SK-N-SH treated with all-trans-retinoic acid at 6 μM for 48 hours (cell line): ENCODE results near the gene CDH4.

ENCODE experiments used
- ATAC-seq: fragments of 200-7000 bp; cut with Tn5 transposase; 3 replicates; pipeline ENCODE4 v1.9.1; 2020; ENCODE audit warnings: mild to moderate bottlenecking, moderate library complexity
- ARNTL ChIP-seq: fragments of 450-650 bp; formaldehyde crosslinking; IDR thresholded peaks from 2 replicates; pipeline ENCODE4 v1.5.0; 2020; ENCODE audit warnings: low read depth, mild to moderate bottlenecking, moderate library complexity, borderline replicate concordance
- BACH2 ChIP-seq: fragments of 250-450 bp; sonication (Bioruptor Pico); IDR thresholded peaks from 2 replicates; pipeline ENCODE4 v1.9.0; 2021; ENCODE audit warnings: mild to moderate bottlenecking, borderline replicate concordance
- CSDC2 ChIP-seq: fragments of 250-450 bp; sonication (Bioruptor Pico); IDR thresholded peaks from 2 replicates; pipeline ENCODE4 v1.5.0; 2020; ENCODE audit warnings: mild to moderate bottlenecking, moderate library complexity
- ESRRG ChIP-seq: fragments of 250-450 bp; sonication (Bioruptor Pico); IDR thresholded peaks from 2 replicates; pipeline ENCODE4 v1.6.1; 2021; ENCODE audit warnings: mild to moderate bottlenecking
- GLIS3 ChIP-seq: fragments of 250-450 bp; sonication (Bioruptor Pico); IDR thresholded peaks from 2 replicates; pipeline ENCODE4 v1.5.0; 2020; ENCODE audit warnings: mild to moderate bottlenecking, moderate library complexity
- ISL1 ChIP-seq: fragments of 250-450 bp; sonication (Bioruptor Pico); IDR thresholded peaks from 2 replicates; pipeline ENCODE4 v2.1.2; 2022; ENCODE audit warnings: mild to moderate bottlenecking, moderate library complexity
- OSR1 ChIP-seq: fragments of 250-450 bp; sonication (Bioruptor Pico); IDR thresholded peaks from 2 replicates; pipeline ENCODE4 v1.8.0; 2022; ENCODE audit warnings: moderate library complexity, mild to moderate bottlenecking, inconsistent platforms
- PPARA ChIP-seq: fragments of 250-450 bp; sonication (Bioruptor Pico); IDR thresholded peaks from 2 replicates; pipeline ENCODE4 v1.5.0; 2020; ENCODE audit warnings: mild to moderate bottlenecking, borderline replicate concordance
- SNAI2 ChIP-seq: fragments of 250-450 bp; sonication (Bioruptor Pico); IDR thresholded peaks from 2 replicates; pipeline ENCODE4 v1.5.0; 2020; ENCODE audit warnings: mild to moderate bottlenecking, moderate library complexity
- TCF4 ChIP-seq: fragments of 250-450 bp; sonication (Bioruptor Pico); IDR thresholded peaks from 2 replicates; pipeline ENCODE4 v1.8.0; 2021; ENCODE audit warnings: mild to moderate bottlenecking, moderate library complexity, borderline replicate concordance
- TOX ChIP-seq: fragments of 250-450 bp; sonication (Bioruptor Pico); IDR thresholded peaks from 2 replicates; pipeline ENCODE4 v1.8.0; 2021; ENCODE audit warnings: mild to moderate bottlenecking, moderate library complexity, borderline replicate concordance
- ZC3H10 ChIP-seq: fragments of 250-450 bp; sonication (Bioruptor Pico); IDR thresholded peaks from 2 replicates; pipeline ENCODE4 v1.5.1; 2021; ENCODE audit warnings: mild to moderate bottlenecking, moderate library complexity
- ZFP3 ChIP-seq: fragments of 250-450 bp; sonication (Bioruptor Pico); IDR thresholded peaks from 2 replicates; pipeline ENCODE4 v1.5.0; 2020; ENCODE audit warnings: mild to moderate bottlenecking, moderate library complexity
- ZFP30 ChIP-seq: fragments of 450-650 bp; formaldehyde crosslinking; IDR thresholded peaks from 2 replicates; pipeline ENCODE4 v1.5.0; 2022; ENCODE audit warnings: mild to moderate bottlenecking, moderate library complexity
- ZNF565 ChIP-seq: fragments of 450-650 bp; formaldehyde crosslinking; conservative IDR thresholded peaks from 2 replicates; pipeline ENCODE4 v1.5.0; 2020; ENCODE audit warnings: low read depth, mild to moderate bottlenecking, moderate library complexity
- ZNF70 ChIP-seq: fragments of 450-650 bp; formaldehyde crosslinking; IDR thresholded peaks from 2 replicates; pipeline ENCODE4 v1.5.0; 2020; ENCODE audit warnings: mild to moderate bottlenecking, moderate library complexity
- ZNF8 ChIP-seq: fragments of 450-650 bp; formaldehyde crosslinking; IDR thresholded peaks from 2 replicates; pipeline ENCODE4 v1.5.0; 2020; ENCODE audit warnings: mild to moderate bottlenecking, moderate library complexity
- TF ChIP-seq, protein P1 (sequence below): fragments of 250-450 bp; sonication (Bioruptor Pico); IDR thresholded peaks from 2 replicates; pipeline ENCODE4 v1.5.1; 2021; ENCODE audit warnings: mild to moderate bottlenecking, moderate library complexity
- TF ChIP-seq, protein P2 (sequence below): fragments of 250-450 bp; sonication (Bioruptor Pico); IDR thresholded peaks from 2 replicates; pipeline ENCODE4 v1.8.0; 2020; ENCODE audit warnings: mild to moderate bottlenecking, moderate library complexity, borderline replicate concordance
- TF ChIP-seq, protein P3 (sequence below): fragments of 250-450 bp; sonication (Bioruptor Pico); IDR thresholded peaks from 2 replicates; pipeline ENCODE4 v1.5.0; 2020; ENCODE audit warnings: mild to moderate bottlenecking, moderate library complexity
- TF ChIP-seq, protein P4 (sequence below): fragments of 250-450 bp; sonication (Bioruptor Pico); IDR thresholded peaks from 2 replicates; pipeline ENCODE4 v1.5.1; 2020; ENCODE audit warnings: low read depth, mild to moderate bottlenecking, moderate library complexity
- TF ChIP-seq, protein P5 (sequence below): fragments of 250-450 bp; sonication (Bioruptor Pico); IDR thresholded peaks from 2 replicates; pipeline ENCODE4 v1.8.0; 2021; ENCODE audit warnings: low read depth, mild to moderate bottlenecking, moderate library complexity, borderline replicate concordance

CDH4 gene

DNA sequence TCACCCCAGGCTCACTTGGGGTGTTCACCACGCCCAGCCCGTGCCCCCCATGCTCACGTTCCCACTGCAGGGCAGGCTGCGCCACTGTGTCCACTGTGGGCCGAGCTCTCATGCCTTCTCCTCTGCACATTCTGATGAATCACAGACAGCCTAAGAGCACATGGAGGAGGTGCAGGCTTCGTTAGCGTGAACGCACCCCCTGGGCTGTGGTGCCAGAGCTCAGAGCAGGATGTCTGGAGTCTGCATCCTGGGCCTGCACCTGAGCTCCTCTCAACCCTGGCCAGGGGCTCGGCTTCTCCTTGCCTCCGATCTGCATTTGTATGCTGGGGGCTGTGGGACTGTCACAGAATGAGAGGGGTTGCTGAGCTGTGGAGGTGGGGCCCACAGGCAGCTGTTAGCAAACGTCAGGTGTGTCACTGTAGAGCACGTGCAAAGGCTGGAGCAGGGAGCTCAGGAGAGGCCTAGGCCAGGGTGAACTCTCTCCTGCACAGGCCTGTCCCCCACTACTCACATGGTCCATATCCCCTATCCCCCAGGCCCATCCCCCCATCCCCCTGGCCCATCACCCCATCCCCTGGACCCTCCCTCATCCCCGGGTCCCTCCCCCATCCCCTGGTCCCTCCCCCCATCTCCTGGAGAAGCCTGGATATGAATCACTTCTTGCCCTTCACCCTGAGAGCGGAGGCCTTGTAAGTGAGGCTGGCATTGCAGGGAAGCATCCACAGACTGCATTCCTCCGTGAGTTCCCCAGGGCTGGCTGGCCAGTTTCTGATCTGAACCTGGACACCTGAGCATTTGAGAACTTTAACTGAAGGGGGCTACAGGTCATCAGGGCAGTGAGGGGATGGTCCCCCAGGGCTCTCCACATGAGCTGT lies 504.1 kb downstream of the CDH4 start:
- TF ChIP-seq ZNF70 (CRISPR knock-in tag): no peak
- no peak for TF ChIP-seq GLIS3 (CRISPR knock-in tag)
- no peak for TF ChIP-seq PPARA (CRISPR knock-in tag)
- TF ChIP-seq, protein P1, sequence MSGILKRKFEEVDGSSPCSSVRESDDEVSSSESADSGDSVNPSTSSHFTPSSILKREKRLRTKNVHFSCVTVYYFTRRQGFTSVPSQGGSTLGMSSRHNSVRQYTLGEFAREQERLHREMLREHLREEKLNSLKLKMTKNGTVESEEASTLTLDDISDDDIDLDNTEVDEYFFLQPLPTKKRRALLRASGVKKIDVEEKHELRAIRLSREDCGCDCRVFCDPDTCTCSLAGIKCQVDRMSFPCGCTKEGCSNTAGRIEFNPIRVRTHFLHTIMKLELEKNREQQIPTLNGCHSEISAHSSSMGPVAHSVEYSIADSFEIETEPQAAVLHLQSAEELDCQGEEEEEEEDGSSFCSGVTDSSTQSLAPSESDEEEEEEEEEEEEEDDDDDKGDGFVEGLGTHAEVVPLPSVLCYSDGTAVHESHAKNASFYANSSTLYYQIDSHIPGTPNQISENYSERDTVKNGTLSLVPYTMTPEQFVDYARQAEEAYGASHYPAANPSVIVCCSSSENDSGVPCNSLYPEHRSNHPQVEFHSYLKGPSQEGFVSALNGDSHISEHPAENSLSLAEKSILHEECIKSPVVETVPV (CRISPR knock-in tag): no peak
- TF ChIP-seq ZFP3 (CRISPR knock-in tag): no peak
- no peak for TF ChIP-seq OSR1 (CRISPR knock-in tag)
- TF ChIP-seq TCF4 (CRISPR knock-in tag): no peak
- no peak for TF ChIP-seq ZC3H10 (CRISPR knock-in tag)
- no peak for TF ChIP-seq SNAI2 (CRISPR knock-in tag)
- no peak for TF ChIP-seq ARNTL
- TF ChIP-seq, protein P2, sequence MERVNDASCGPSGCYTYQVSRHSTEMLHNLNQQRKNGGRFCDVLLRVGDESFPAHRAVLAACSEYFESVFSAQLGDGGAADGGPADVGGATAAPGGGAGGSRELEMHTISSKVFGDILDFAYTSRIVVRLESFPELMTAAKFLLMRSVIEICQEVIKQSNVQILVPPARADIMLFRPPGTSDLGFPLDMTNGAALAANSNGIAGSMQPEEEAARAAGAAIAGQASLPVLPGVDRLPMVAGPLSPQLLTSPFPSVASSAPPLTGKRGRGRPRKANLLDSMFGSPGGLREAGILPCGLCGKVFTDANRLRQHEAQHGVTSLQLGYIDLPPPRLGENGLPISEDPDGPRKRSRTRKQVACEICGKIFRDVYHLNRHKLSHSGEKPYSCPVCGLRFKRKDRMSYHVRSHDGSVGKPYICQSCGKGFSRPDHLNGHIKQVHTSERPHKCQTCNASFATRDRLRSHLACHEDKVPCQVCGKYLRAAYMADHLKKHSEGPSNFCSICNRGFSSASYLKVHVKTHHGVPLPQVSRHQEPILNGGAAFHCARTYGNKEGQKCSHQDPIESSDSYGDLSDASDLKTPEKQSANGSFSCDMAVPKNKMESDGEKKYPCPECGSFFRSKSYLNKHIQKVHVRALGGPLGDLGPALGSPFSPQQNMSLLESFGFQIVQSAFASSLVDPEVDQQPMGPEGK (CRISPR knock-in tag): no peak
- TF ChIP-seq ZNF565 (CRISPR knock-in tag): no peak
- TF ChIP-seq, protein P3, sequence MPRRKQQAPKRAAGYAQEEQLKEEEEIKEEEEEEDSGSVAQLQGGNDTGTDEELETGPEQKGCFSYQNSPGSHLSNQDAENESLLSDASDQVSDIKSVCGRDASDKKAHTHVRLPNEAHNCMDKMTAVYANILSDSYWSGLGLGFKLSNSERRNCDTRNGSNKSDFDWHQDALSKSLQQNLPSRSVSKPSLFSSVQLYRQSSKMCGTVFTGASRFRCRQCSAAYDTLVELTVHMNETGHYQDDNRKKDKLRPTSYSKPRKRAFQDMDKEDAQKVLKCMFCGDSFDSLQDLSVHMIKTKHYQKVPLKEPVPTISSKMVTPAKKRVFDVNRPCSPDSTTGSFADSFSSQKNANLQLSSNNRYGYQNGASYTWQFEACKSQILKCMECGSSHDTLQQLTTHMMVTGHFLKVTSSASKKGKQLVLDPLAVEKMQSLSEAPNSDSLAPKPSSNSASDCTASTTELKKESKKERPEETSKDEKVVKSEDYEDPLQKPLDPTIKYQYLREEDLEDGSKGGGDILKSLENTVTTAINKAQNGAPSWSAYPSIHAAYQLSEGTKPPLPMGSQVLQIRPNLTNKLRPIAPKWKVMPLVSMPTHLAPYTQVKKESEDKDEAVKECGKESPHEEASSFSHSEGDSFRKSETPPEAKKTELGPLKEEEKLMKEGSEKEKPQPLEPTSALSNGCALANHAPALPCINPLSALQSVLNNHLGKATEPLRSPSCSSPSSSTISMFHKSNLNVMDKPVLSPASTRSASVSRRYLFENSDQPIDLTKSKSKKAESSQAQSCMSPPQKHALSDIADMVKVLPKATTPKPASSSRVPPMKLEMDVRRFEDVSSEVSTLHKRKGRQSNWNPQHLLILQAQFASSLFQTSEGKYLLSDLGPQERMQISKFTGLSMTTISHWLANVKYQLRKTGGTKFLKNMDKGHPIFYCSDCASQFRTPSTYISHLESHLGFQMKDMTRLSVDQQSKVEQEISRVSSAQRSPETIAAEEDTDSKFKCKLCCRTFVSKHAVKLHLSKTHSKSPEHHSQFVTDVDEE (CRISPR knock-in tag): no peak
- TF ChIP-seq, protein P4, sequence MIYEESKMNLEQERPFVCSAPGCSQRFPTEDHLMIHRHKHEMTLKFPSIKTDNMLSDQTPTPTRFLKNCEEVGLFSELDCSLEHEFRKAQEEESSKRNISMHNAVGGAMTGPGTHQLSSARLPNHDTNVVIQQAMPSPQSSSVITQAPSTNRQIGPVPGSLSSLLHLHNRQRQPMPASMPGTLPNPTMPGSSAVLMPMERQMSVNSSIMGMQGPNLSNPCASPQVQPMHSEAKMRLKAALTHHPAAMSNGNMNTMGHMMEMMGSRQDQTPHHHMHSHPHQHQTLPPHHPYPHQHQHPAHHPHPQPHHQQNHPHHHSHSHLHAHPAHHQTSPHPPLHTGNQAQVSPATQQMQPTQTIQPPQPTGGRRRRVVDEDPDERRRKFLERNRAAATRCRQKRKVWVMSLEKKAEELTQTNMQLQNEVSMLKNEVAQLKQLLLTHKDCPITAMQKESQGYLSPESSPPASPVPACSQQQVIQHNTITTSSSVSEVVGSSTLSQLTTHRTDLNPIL (CRISPR knock-in tag): no peak
- TF ChIP-seq BACH2 (CRISPR knock-in tag): no peak
- TF ChIP-seq ZFP30 (CRISPR knock-in tag): no peak
- no peak for ATAC-seq

DNA sequence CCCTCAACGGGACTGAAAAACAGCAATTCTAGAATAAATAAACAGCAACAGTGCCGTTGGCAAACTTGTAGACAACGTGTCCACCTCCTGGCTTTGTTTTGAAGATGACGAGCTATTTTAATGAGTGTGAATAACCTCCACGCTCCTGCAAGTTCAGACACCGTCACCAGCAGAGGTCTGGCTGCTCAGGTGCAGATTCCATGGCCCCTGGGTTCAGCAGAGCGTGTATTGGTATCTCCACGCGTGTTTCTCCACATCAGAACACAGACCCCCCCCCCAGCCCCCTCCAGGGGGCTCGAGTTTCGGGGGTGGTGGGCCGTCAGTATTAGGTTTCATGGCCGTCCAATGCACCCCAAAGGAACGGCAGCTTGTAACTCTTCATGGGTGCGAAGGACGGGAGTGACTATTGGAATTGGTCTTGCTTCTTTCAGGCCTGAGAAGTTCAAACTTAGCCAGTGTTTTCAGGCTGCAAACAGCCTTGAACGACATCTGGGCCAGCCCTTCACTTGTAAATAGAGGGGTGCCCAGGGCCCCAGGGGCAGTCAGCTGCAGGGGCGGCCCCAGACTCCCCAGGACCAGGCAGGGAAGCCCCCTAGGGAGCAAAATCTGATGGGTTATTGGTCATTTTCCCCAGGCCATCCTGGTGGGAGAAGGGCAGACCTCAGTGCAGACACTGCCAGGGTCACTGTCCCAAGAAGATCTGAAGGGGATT lies 505.1 kb downstream of the CDH4 start:
- no peak for ATAC-seq
- no peak for TF ChIP-seq ZNF565 (CRISPR knock-in tag)
- no peak for TF ChIP-seq ZNF8 (CRISPR knock-in tag)
- TF ChIP-seq TCF4 (CRISPR knock-in tag): no peak
- no peak for TF ChIP-seq OSR1 (CRISPR knock-in tag)
- no peak for TF ChIP-seq ZFP3 (CRISPR knock-in tag)
- TF ChIP-seq CSDC2 (CRISPR knock-in tag): no peak
- TF ChIP-seq ZNF70 (CRISPR knock-in tag): no peak
- no peak for TF ChIP-seq BACH2 (CRISPR knock-in tag)
- TF ChIP-seq ZFP30 (CRISPR knock-in tag): no peak
- TF ChIP-seq, protein P1 (CRISPR knock-in tag): no peak
- TF ChIP-seq PPARA (CRISPR knock-in tag): no peak
- TF ChIP-seq ISL1 (CRISPR knock-in tag): no peak
- no peak for TF ChIP-seq ESRRG (CRISPR knock-in tag)
- no peak for TF ChIP-seq ZC3H10 (CRISPR knock-in tag)
- no peak for TF ChIP-seq TOX (CRISPR knock-in tag)
- TF ChIP-seq, protein P5, sequence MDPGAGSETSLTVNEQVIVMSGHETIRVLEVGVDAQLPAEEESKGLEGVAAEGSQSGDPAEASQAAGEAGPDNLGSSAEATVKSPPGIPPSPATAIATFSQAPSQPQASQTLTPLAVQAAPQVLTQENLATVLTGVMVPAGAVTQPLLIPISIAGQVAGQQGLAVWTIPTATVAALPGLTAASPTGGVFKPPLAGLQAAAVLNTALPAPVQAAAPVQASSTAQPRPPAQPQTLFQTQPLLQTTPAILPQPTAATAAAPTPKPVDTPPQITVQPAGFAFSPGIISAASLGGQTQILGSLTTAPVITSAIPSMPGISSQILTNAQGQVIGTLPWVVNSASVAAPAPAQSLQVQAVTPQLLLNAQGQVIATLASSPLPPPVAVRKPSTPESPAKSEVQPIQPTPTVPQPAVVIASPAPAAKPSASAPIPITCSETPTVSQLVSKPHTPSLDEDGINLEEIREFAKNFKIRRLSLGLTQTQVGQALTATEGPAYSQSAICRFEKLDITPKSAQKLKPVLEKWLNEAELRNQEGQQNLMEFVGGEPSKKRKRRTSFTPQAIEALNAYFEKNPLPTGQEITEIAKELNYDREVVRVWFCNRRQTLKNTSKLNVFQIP (CRISPR knock-in tag): no peak
